ENCODE results near the gene IL11.

IL11 gene

GRCh38 chr19:55321466-55322137 lies 48.7 kb downstream of the IL11 start:
- no peak for DNase-seq

DNA sequence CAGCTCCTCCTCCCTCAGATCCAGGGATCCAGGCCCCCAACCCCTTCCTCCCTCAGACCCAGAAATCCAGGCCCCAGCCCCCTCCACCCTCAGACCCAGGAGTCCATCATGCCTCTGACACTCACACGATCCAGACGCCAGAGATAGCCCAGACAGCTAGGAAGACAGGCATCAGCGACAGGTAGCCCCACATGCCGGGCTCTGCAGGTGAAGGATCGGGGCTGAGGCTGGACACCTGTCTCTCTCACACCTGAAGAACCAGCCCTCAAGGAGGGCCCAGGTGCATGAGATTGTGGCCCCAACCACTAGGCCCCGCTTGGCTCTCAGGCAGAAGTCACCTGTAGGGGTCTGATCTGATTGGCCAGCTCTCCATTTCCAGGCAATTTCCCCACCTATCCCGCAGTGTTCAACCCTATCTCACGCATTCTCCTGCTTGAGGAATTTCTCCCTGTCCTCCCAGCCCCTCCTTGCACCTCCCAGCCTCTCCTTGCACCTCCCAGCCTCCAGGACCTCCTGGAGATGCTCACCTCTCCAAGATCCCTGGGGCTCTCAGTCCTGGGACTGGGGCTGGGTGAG lies 49.3 kb downstream of the IL11 start:
- no peak for DNase-seq

DNA sequence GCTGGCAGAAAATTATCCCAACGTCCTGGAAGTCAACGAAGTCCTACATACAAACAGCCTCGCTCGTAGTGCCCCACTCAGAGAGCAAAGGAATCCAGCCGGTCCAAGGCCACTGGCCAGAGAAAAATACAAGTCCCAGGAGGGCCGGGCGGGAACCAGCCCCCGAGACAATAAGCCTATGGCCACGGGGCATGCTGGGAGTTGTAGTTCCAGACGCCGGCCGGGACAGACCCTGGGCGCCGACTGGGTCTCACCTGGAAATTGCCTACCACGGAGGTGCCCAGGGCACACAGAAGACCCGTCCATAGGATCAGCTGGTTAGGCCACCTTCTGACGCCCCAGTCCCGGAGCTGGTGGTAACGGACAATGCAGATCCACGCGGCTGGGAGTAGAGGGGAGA lies 50.5 kb downstream of the IL11 start:
- DNase-seq, result no peak

DNA sequence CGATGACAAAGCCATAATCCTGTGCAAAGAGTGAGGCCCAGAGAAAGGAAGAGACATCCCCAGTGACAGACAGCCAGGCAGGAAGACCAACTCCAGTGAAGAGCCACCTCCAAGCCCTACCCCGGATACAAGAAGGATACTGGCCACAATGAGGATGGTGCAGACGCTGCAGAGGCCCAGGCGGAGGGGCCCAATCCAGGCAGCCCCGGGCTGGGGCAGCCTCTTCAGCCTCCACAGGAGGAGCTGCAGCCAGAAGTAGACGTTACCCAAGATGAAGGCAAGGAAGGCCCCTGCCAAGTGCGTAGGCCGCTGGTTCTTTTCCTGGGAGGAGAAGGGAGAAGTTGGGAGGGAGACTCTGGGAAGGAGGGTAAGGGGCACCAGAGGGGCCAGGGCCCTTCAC lies 53.6 kb downstream of the IL11 start:
- DNase-seq, result no peak

GRCh38 chr19:55315956-55316525 lies 54.2 kb downstream of the IL11 start:
- DNase-seq, result no peak

DNA sequence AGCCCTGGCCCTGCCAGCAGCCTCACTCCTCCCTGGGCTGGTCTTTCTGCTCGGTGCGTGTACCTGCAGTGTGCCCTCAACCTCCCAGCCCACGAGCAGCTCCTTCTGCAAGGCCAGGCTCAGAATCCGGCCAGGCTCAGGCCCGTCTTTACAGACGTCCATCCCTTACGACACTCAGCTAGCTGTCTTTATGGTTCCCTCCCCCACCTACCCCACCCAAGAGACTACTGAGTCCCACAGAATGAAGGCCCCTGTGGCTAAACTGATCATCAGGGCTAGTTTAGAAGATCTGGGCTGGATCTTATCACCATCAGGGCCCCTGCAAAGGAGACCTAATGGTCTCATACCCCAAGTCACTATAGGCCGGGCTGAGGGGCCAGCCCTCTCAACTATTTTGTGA lies 55.9 kb downstream of the IL11 start:
- DNase-seq, result no peak

Measured in SIG-M5 (cell line).